ENCODE data around the gene PLEKHG1. TPM values are rescaled to one million over a fixed set of nuclear protein-coding genes. Genes with fewer than 3 reads are reported as not detected.

PLEKHG1 gene
- total RNA-seq, 4 donors from 2014 or later, result 12.5 to 48.4 (median 32.3) TPM

DNA sequence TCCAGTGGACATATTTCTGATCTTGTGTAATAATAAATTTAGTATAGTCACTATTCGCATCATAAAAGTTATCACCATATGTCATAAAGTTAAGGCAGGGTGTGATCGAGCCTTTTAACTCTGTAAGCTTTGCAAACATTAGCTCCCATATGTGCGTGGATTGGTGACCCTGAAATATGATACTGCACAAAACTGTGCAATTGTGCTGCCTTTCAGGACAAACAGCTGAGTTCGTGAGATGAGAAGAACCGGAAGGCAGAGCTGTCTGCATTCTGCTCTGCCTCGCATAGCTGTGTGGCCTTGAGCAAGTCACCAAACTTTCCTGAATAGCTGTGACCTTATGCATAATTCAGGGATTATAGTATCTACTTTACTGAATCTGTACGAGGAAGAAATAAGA, 3.2 kb upstream of the PLEKHG1 start:
- no peaks in the 10 kb centered on the region for H3K9me3 ChIP-seq
- 93 to 94% methylated on average over 7 of the region's 7 CpGs for WGBS, 2 donors
- intact Hi-C loops (cut with DNase I), result no loop called here
- H3K36me3 ChIP-seq, result no peaks in the 10 kb centered on the region
- no peak for DNase-seq
- no peak for TF ChIP-seq POLR2A (IDR thresholded peaks at IDR 0.05)
- TF ChIP-seq CTCF (IDR thresholded peaks at IDR 0.05), result no peak
- H3K4me1 ChIP-seq, result peaks cover 0 to 3% of the 10 kb centered on the region in 2 donors
- H3K4me3 ChIP-seq (replicated peaks in 1 of 3), result no peak overlapping the region
- no peaks in the 10 kb centered on the region for H3K27me3 ChIP-seq
- no peak overlapping the region for H3K27ac ChIP-seq

DNA sequence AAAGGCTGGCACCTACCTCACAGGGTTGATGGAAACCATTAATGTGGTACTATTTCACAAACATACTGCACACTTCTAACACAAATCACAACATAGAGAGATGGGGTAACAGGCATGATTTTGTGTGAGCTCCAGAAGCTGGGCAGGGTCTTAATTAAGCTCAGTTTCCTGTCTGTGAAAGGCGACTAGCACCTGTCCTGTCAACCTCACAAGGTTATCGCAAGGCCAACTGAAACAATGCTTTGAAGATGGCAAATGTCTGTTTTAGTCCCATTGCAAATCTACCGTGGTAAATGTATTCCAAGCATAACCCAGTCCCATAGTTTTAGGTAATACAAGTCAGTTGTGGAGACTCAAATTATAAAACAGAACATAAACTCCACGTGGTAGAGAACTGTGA, 1.3 kb upstream of the PLEKHG1 start:
- 97% methylated on average over 4 of the region's 4 CpGs for WGBS, 2 donors
- H3K4me3 ChIP-seq (replicated peaks in 1 of 3), result no peak overlapping the region
- intact Hi-C loops (cut with DNase I), result no loop called here
- H3K4me1 ChIP-seq, result peaks cover 0 to 3% of the 10 kb centered on the region in 2 donors
- no peak for TF ChIP-seq CTCF (IDR thresholded peaks at IDR 0.05)
- TF ChIP-seq POLR2A (IDR thresholded peaks at IDR 0.05), result no peak
- no peaks in the 10 kb centered on the region for H3K9me3 ChIP-seq
- no peak overlapping the region for H3K27ac ChIP-seq
- DNase-seq, result no peak
- no peaks in the 10 kb centered on the region for H3K27me3 ChIP-seq
- no peaks in the 10 kb centered on the region for H3K36me3 ChIP-seq

GRCh38 chr6:150598858-150599198, 857 bp upstream of the PLEKHG1 start:
- WGBS, 2 donors, result 87 to 93% methylated on average over 3 of the region's 3 CpGs
- Histone ChIP-seq H3K27ac (no peak overlapping the region), H3K4me1 (peaks cover 0 to 3% of the 10 kb centered on the region in 2 donors), H3K27me3 (no peaks in the 10 kb centered on the region), H3K4me3 (replicated peaks in 1 of 3) (no peak overlapping the region), H3K9me3 (no peaks in the 10 kb centered on the region), H3K36me3 (no peaks in the 10 kb centered on the region)
- TF ChIP-seq CTCF (IDR thresholded peaks at IDR 0.05), result no peak
- DNase-seq, result no peak
- intact Hi-C loops (cut with DNase I), result no loop called here

- Histone ChIP-seq H3K4me3 (replicated peaks in 1 of 3) (peak overlapping the region; percentile 35 to 72 (median 53)), H3K4me1 (peaks cover 0 to 3% of the 10 kb centered on the region in 2 donors), H3K27ac (peak overlapping the region; percentile 53 to 77 (median 62)), H3K9me3 (no peaks in the 10 kb centered on the region), H3K36me3 (no peaks in the 10 kb centered on the region), H3K27me3 (no peaks in the 10 kb centered on the region)
- no peak for DNase-seq
- no peak for TF ChIP-seq POLR2A (IDR thresholded peaks at IDR 0.05)
- TF ChIP-seq CTCF (IDR thresholded peaks at IDR 0.05), result no peak
- WGBS, 2 donors, result no CpG with 5 or more reads among the region's 38 CpGs
- intact Hi-C loops (cut with DNase I), result loop anchor here (10.0 kb wide), 1 partner anchor 215 kb away; no protein-coding TSS in a partner anchor
Measured at GRCh38 chr6:150600010-150600300, 270 bp downstream of the PLEKHG1 start.

GRCh38 chr6:150600301-150601017, 774 bp downstream of the PLEKHG1 start:
- TF ChIP-seq CTCF (IDR thresholded peaks at IDR 0.05) (peak in 5 of 6 experiments; percentile 24 to 69 (median 60)), POLR2A (IDR thresholded peaks at IDR 0.05) (peak in 1 of 2 donors; percentile 19)
- intact Hi-C loops (cut with DNase I), result loop anchor here (10.0 kb wide), 1 partner anchor 214 kb away; no protein-coding TSS in a partner anchor
- Histone ChIP-seq H3K4me1 (peaks cover 0 to 3% of the 10 kb centered on the region in 2 donors), H3K27ac (peak overlapping the region; percentile 53 to 77 (median 62)), H3K4me3 (replicated peaks in 1 of 3) (peak overlapping the region; percentile 35 to 72 (median 53)), H3K36me3 (no peaks in the 10 kb centered on the region), H3K9me3 (no peaks in the 10 kb centered on the region), H3K27me3 (no peaks in the 10 kb centered on the region)
- DNase-seq, result peak; percentile 81 to 83
- WGBS, 2 donors, result 0 to 3% methylated on average over 8 to 38 of the region's 69 CpGs

All from thyroid gland (tissue), 4 donors.